ENCODE measurements around the gene CORO1C.

DNA sequence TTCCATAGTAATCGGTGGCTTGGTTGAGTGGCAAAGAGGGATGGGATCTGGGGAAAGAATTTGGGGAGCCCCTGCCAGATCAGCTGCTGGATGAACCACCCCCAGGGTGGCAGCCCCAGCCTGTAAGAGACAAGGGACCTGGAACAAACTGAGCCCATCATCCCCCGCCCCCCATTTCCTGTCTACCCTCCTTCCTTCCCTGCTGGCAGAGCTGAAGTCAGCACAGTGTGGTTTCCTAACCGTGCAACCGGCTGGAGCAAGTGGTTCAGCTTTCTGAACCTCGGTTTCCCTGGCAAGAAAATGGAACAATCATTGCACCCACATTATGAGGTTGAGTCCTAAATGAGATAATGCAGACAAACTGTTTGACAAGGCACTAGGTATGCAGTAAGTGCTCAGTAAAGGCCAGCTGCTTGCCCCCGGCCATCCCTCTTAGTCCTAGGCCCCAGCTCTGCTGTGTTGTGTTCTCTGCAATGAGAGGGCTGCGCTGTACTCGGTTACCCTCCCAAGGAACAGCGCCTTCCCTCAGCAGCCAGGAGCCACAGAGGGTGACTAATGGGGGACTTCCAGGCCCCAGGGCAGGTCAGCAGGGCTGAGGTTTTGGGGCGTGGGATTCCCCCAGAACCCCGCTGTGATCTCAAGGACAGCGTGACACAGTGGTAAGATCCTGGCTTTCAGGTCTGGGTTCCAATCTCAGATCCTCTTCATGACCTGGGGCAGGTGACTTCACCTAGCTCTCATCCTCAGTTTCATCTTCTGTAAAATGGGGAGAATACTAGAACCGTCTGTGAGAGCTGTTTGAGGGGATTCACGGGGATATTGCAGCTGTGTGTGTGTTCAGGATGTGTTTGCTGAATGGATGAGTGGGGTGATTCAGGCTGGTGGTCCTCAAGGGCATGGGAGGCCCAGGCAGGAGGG lies 114.1 kb downstream of the CORO1C start:
- TF ChIP-seq, protein P1, sequence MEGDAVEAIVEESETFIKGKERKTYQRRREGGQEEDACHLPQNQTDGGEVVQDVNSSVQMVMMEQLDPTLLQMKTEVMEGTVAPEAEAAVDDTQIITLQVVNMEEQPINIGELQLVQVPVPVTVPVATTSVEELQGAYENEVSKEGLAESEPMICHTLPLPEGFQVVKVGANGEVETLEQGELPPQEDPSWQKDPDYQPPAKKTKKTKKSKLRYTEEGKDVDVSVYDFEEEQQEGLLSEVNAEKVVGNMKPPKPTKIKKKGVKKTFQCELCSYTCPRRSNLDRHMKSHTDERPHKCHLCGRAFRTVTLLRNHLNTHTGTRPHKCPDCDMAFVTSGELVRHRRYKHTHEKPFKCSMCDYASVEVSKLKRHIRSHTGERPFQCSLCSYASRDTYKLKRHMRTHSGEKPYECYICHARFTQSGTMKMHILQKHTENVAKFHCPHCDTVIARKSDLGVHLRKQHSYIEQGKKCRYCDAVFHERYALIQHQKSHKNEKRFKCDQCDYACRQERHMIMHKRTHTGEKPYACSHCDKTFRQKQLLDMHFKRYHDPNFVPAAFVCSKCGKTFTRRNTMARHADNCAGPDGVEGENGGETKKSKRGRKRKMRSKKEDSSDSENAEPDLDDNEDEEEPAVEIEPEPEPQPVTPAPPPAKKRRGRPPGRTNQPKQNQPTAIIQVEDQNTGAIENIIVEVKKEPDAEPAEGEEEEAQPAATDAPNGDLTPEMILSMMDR (IDR thresholded peaks at IDR 0.05), result no peak
- TF ChIP-seq EZH2phosphoT487 (IDR thresholded peaks at IDR 0.05), result no peak
